ENCODE results near the gene ARID4B.
"Not testable (repeated sequence)": the region's sequence is repeated elsewhere in the genome, so short reads cannot be mapped to it uniquely, and the experiment has no call there.

Gene ARID4B

GRCh38 chr1:235297579-235297978 is 30.4 kb downstream of the ARID4B start:
- DNase-seq = peak; percentile 35

GRCh38 chr1:235296729-235297128 is 31.2 kb downstream of the ARID4B start:
- no peak for DNase-seq

- DNase-seq = peak; percentile 62
Measured at GRCh38 chr1:235295902-235296350, 32.1 kb downstream of the ARID4B start.

- no peak for DNase-seq
Measured at GRCh38 chr1:235293322-235293942, 34.5 kb downstream of the ARID4B start.

- no peak for DNase-seq
Measured at GRCh38 chr1:235292790-235293189, 35.2 kb downstream of the ARID4B start.

GRCh38 chr1:235291599-235292091 is 36.3 kb downstream of the ARID4B start:
- no peak for DNase-seq

- no peak for DNase-seq
Measured at GRCh38 chr1:235290740-235291502, 37.1 kb downstream of the ARID4B start.

- DNase-seq = no peak
Measured at GRCh38 chr1:235289859-235290739, 37.9 kb downstream of the ARID4B start.

- DNase-seq = no peak
Measured at GRCh38 chr1:235287208-235287882, 40.6 kb downstream of the ARID4B start.

GRCh38 chr1:235286667-235287066 is 41.3 kb downstream of the ARID4B start:
- no peak for DNase-seq

- DNase-seq = no peak
Measured at GRCh38 chr1:235284231-235284769, 43.7 kb downstream of the ARID4B start.

- DNase-seq = not testable (repeated sequence)
Measured at GRCh38 chr1:235283636-235284035, 44.3 kb downstream of the ARID4B start.

- DNase-seq = no peak
Measured at GRCh38 chr1:235280467-235280866, 47.5 kb downstream of the ARID4B start.

GRCh38 chr1:235279694-235280093 is 48.3 kb downstream of the ARID4B start:
- DNase-seq = no peak

- DNase-seq = no peak
Measured at GRCh38 chr1:235278915-235279292, 49.1 kb downstream of the ARID4B start.

GRCh38 chr1:235278233-235278914 is 49.6 kb downstream of the ARID4B start:
- no peak for DNase-seq

- no peak for DNase-seq
Measured at GRCh38 chr1:235277709-235278108, 50.3 kb downstream of the ARID4B start.

GRCh38 chr1:235275836-235276235 is 52.1 kb downstream of the ARID4B start:
- no peak for DNase-seq

- no peak for DNase-seq
Measured at GRCh38 chr1:235275223-235275622, 52.8 kb downstream of the ARID4B start.

GRCh38 chr1:235272851-235273250 is 55.1 kb downstream of the ARID4B start:
- no peak for DNase-seq

GRCh38 chr1:235270625-235271024 is 57.4 kb downstream of the ARID4B start:
- DNase-seq = peak; percentile 15

GRCh38 chr1:235269990-235270389 is 58.0 kb downstream of the ARID4B start:
- DNase-seq = not testable (repeated sequence)

All from HCEC 1CT (cell line).